ENCODE data around the gene RASSF3. TPM values are rescaled to one million over a fixed set of nuclear protein-coding genes. Genes with fewer than 3 reads are reported as not detected.
A peak's percentile ranks its signal among the peaks of the same experiment; 100 is the strongest.

RASSF3 gene
- total RNA-seq, 1 experiment from 2014 or later = 107 TPM

- no TSS peak for BruUV-seq (replicated peaks)
- CTCF ChIA-PET = no interaction called here
- TF ChIP-seq REST (IDR thresholded peaks at IDR 0.05; ENCODE audit: insufficient read depth in 1 of 2, low read depth in 2 of 2, low read length in 1 of 2) (no peak), TCF7L2 (IDR thresholded peaks at IDR 0.05; ENCODE audit: low read depth, low read length) (no peak), CTCF (IDR thresholded peaks at IDR 0.05) (no peak), POLR2AphosphoS5 (IDR thresholded peaks at IDR 0.05; ENCODE audit: low read depth, low read length) (no peak), SIN3A (IDR thresholded peaks at IDR 0.05; ENCODE audit: borderline replicate concordance, insufficient read depth, low read depth, low read length) (no peak)
- peak; percentile 88 for DNase-seq (ENCODE audit: low read depth, low spot score)
- in situ Hi-C loops (cut with HindIII; ENCODE audit: low pct_unique_long_range_greater_than_20kb, low sequenced_read_pairs) (no loop called here), intact Hi-C loops (cut with micrococcal nuclease; ENCODE audit: unreplicated experiment) (no loop called here)
- H3K27ac ChIP-seq (ENCODE audit: low read length) = no peak overlapping the region
- no peak overlapping the region for H3K4me3 ChIP-seq (ENCODE audit: low read depth in 2 of 2, low read length in 2 of 2)
- no peaks in the 10 kb centered on the region for H3K36me3 ChIP-seq (ENCODE audit: control insufficient read depth, insufficient read depth, low read length)
- H3K27me3 ChIP-seq (ENCODE audit: control insufficient read depth, insufficient read depth, low read length) = no peaks in the 10 kb centered on the region
- H3K4me1 ChIP-seq (ENCODE audit: control insufficient read depth, insufficient read depth, low read length) = no peaks in the 10 kb centered on the region
- no peaks in the 10 kb centered on the region for H3K9me3 ChIP-seq (ENCODE audit: control insufficient read depth, insufficient read depth, low read depth, low read length)
- POLR2A ChIA-PET = no interaction called here
- peak; percentile 95 for ATAC-seq
These were observed 123.6 kb downstream of the RASSF3 start for GRCh38 chr12:64733857-64734256.

- BruUV-seq (replicated peaks) = no TSS peak
- Histone ChIP-seq H3K9me3 (ENCODE audit: control insufficient read depth, insufficient read depth, low read depth, low read length) (no peaks in the 10 kb centered on the region), H3K27me3 (ENCODE audit: control insufficient read depth, insufficient read depth, low read length) (no peaks in the 10 kb centered on the region), H3K4me1 (ENCODE audit: control insufficient read depth, insufficient read depth, low read length) (no peaks in the 10 kb centered on the region), H3K4me3 (ENCODE audit: low read depth in 2 of 2, low read length in 2 of 2) (no peak overlapping the region), H3K27ac (ENCODE audit: low read length) (no peak overlapping the region), H3K36me3 (ENCODE audit: control insufficient read depth, insufficient read depth, low read length) (no peaks in the 10 kb centered on the region)
- intact Hi-C loops (cut with micrococcal nuclease; ENCODE audit: unreplicated experiment) (no loop called here), in situ Hi-C loops (cut with HindIII; ENCODE audit: low pct_unique_long_range_greater_than_20kb, low sequenced_read_pairs) (no loop called here)
- DNase-seq (ENCODE audit: low read depth, low spot score) (no peak), ATAC-seq (no peak)
- TF ChIP-seq REST (IDR thresholded peaks at IDR 0.05; ENCODE audit: insufficient read depth in 1 of 2, low read depth in 2 of 2, low read length in 1 of 2) (no peak), TCF7L2 (IDR thresholded peaks at IDR 0.05; ENCODE audit: low read depth, low read length) (no peak), POLR2AphosphoS5 (IDR thresholded peaks at IDR 0.05; ENCODE audit: low read depth, low read length) (no peak), SIN3A (IDR thresholded peaks at IDR 0.05; ENCODE audit: borderline replicate concordance, insufficient read depth, low read depth, low read length) (no peak), CTCF (IDR thresholded peaks at IDR 0.05) (no peak)
- ChIA-PET CTCF (no interaction called here), POLR2A (no interaction called here)
These were observed 125.1 kb downstream of the RASSF3 start for GRCh38 chr12:64735442-64735841.

Data from Panc1 (cell line).